Measurements from ENCODE around the gene MAPK14.

MAPK14 gene

GRCh38 chr6:36115412-36115811 lies 87.8 kb downstream of the MAPK14 start:
- TF ChIP-seq, protein P1, sequence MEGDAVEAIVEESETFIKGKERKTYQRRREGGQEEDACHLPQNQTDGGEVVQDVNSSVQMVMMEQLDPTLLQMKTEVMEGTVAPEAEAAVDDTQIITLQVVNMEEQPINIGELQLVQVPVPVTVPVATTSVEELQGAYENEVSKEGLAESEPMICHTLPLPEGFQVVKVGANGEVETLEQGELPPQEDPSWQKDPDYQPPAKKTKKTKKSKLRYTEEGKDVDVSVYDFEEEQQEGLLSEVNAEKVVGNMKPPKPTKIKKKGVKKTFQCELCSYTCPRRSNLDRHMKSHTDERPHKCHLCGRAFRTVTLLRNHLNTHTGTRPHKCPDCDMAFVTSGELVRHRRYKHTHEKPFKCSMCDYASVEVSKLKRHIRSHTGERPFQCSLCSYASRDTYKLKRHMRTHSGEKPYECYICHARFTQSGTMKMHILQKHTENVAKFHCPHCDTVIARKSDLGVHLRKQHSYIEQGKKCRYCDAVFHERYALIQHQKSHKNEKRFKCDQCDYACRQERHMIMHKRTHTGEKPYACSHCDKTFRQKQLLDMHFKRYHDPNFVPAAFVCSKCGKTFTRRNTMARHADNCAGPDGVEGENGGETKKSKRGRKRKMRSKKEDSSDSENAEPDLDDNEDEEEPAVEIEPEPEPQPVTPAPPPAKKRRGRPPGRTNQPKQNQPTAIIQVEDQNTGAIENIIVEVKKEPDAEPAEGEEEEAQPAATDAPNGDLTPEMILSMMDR (conservative IDR thresholded peaks at IDR 0.05; ENCODE audit: low read depth) = no peak
- no peak overlapping the region for H3K27ac ChIP-seq
- CTCF ChIA-PET = interaction anchor here (0.5 kb wide), 1 partner anchor 245 kb away, joined by 3 read pairs; no protein-coding TSS in a partner anchor
- DNase-seq (ENCODE audit: low spot score) = no peak
- POLR2A ChIA-PET (ENCODE audit: low non-redundant PET) = no interaction called here

GRCh38 chr6:36116066-36116864 lies 88.7 kb downstream of the MAPK14 start:
- H3K27ac ChIP-seq = no peak overlapping the region
- ChIA-PET POLR2A (ENCODE audit: low non-redundant PET) (interaction anchor here (0.6 kb wide), 1 partner anchor 15 kb away, joined by 3 read pairs; no protein-coding TSS in a partner anchor), CTCF (no interaction called here)
- TF ChIP-seq, protein P1 (conservative IDR thresholded peaks at IDR 0.05; ENCODE audit: low read depth) = no peak
- DNase-seq (ENCODE audit: low spot score) = no peak

- TF ChIP-seq, protein P1 (conservative IDR thresholded peaks at IDR 0.05; ENCODE audit: low read depth) = no peak
- no peak overlapping the region for H3K27ac ChIP-seq
- no peak for DNase-seq (ENCODE audit: low spot score)
- CTCF ChIA-PET = no interaction called here
- POLR2A ChIA-PET (ENCODE audit: low non-redundant PET) = no interaction called here
These were observed 89.3 kb downstream of the MAPK14 start for GRCh38 chr6:36116943-36117342.

GRCh38 chr6:36117658-36118549 lies 90.3 kb downstream of the MAPK14 start:
- TF ChIP-seq, protein P1 (conservative IDR thresholded peaks at IDR 0.05; ENCODE audit: low read depth) = no peak
- POLR2A ChIA-PET (ENCODE audit: low non-redundant PET) = no interaction called here
- CTCF ChIA-PET = interaction anchor here (0.6 kb wide), 1 partner anchor 13 kb away, joined by 4 read pairs; no protein-coding TSS in a partner anchor

DNA sequence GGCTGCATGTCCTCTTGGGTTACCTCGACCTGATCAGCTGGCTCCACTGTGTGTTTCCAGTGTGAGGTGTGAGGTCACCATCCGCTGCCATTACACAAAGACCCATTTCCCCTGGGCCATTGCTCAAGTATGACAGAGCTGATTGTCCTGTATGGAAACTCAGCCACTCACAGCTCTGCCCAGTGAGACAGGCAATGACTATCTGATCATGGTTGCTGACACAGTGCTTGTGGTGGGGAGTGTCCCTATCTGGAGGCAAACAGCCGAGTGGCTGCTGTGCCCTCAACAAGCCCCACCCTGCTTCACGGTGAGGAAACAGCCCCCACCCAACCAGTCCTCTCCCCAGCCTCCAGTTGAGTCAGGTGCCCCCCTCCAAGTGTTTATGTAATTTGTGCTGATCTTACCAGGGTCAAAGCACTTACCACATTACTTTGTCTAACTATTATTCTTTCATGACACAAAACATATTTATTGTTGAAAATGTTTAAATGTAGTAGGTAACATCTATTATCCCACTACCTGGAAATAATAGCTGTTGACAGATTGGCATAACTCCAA lies 91.0 kb downstream of the MAPK14 start:
- TF ChIP-seq, protein P1 (conservative IDR thresholded peaks at IDR 0.05; ENCODE audit: low read depth) = no peak
- CTCF ChIA-PET = interaction anchor here (0.5 to 0.7 kb wide), 3 partner anchors 12 to 184 kb away, joined by 3 to 4 read pairs (median 4); no protein-coding TSS in a partner anchor
- H3K27ac ChIP-seq = peak overlapping the region; percentile 31; the same call in 1 of the 2 replicates
- DNase-seq (ENCODE audit: low spot score) = no peak
- POLR2A ChIA-PET (ENCODE audit: low non-redundant PET) = no interaction called here

More at GRCh38 chr6:36117658-36118549, 90.3 kb downstream of the MAPK14 start:
- H3K27ac ChIP-seq = peak overlapping the region; percentile 31; the same call in 1 of the 2 replicates
- DNase-seq (ENCODE audit: low spot score) = no peak

DNA sequence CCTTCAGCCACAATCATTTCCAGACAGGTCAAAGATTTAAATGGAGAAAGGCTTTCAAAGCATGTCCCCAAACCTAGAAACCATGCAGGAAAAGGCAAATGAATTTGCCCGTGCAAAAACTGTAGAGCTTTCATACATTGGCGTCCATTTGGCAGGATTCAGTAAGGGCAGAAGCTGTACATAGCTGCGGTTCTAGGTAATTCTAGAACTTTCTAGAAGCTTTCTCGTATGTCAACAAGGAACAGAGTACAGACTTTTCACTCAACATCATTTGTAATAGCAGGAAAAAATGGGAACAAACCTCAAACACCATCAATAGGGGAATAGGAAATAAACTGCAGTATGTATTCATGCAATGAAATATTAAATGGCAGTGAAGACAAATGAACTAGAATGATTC lies 91.6 kb downstream of the MAPK14 start:
- DNase-seq (ENCODE audit: low spot score) = no peak
- H3K27ac ChIP-seq = no peak overlapping the region
- TF ChIP-seq, protein P1 (conservative IDR thresholded peaks at IDR 0.05; ENCODE audit: low read depth) = no peak
- POLR2A ChIA-PET (ENCODE audit: low non-redundant PET) = no interaction called here
- CTCF ChIA-PET = interaction anchor here (0.5 to 0.7 kb wide), 2 partner anchors 25 to 183 kb away, joined by 3 to 4 read pairs; no protein-coding TSS in a partner anchor
